ENCODE data around the gene CFAP99.
"Not testable (repeated sequence)": the region's sequence is repeated elsewhere in the genome, so short reads cannot be mapped to it uniquely, and the experiment has no call there.

CFAP99 gene

DNA sequence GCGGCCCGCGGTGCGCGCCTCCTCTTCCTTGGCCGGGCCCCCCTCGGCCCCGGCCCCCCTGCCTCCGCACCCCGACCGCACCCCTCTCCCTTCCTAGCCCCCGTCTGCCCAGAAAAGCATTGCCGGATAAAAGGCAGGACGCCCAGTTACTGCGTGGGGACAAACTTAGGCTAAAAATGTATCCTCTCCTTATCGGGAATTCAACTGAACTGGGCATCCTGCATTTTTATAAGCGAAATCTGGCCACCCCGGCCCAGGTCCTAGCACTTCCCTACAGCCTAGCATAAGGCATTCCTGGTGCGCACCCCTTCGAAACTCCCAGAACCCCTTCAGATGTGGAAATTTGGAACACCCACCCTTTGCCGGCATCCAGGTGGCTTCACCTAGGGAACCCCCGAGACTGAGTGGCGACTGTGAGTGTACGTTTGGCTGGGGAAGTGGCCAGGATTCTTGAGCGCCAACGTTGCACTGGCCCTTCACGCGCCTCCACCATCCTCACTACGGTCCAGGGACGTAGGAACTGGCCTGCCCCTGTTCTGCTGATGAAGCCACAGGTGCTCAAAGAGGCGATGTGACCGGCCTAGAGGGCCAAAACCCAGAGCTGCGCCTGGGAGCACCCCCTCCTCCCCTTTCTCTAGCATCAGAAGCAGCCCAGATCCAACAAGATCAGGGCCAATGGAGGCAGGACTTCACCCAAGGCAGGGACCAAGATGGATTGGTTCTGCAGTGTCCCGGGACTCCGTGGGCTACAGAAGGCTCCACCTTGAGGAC lies 44.4 kb downstream of the CFAP99 start:
- peak overlapping the region; percentile 23 for H3K4me3 ChIP-seq (ENCODE audit: control insufficient read depth, low read depth, low read length)
- no peak for DNase-seq (ENCODE audit: low read depth)
- TF ChIP-seq, protein P1, sequence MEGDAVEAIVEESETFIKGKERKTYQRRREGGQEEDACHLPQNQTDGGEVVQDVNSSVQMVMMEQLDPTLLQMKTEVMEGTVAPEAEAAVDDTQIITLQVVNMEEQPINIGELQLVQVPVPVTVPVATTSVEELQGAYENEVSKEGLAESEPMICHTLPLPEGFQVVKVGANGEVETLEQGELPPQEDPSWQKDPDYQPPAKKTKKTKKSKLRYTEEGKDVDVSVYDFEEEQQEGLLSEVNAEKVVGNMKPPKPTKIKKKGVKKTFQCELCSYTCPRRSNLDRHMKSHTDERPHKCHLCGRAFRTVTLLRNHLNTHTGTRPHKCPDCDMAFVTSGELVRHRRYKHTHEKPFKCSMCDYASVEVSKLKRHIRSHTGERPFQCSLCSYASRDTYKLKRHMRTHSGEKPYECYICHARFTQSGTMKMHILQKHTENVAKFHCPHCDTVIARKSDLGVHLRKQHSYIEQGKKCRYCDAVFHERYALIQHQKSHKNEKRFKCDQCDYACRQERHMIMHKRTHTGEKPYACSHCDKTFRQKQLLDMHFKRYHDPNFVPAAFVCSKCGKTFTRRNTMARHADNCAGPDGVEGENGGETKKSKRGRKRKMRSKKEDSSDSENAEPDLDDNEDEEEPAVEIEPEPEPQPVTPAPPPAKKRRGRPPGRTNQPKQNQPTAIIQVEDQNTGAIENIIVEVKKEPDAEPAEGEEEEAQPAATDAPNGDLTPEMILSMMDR (conservative IDR thresholded peaks at IDR 0.05; ENCODE audit: control insufficient read depth, insufficient read depth, low read depth, low read length), result no peak

DNA sequence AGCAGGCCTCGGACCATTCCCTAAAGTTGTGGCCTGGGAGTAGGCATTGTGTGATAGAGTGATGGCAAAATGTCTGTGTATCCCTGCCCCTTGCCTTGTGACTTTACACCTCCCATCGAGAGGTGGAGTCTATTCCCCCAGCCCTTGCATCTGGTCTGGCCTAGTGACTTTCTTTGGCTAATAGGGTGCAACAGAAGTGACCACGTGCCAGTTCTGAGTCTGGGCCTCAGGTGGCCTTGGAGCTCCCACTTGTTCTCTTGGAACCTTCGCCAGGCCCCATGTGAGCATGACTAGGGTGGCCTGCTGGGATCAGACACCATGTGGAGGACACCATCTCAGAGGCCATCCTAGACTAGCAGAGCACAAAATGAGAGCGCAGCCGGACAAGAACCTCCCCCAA lies 46.3 kb downstream of the CFAP99 start:
- no peak for DNase-seq (ENCODE audit: low read depth)
- H3K4me3 ChIP-seq (ENCODE audit: control insufficient read depth, low read depth, low read length), result no peak overlapping the region
- TF ChIP-seq, protein P1 (conservative IDR thresholded peaks at IDR 0.05; ENCODE audit: control insufficient read depth, insufficient read depth, low read depth, low read length), result no peak

DNA sequence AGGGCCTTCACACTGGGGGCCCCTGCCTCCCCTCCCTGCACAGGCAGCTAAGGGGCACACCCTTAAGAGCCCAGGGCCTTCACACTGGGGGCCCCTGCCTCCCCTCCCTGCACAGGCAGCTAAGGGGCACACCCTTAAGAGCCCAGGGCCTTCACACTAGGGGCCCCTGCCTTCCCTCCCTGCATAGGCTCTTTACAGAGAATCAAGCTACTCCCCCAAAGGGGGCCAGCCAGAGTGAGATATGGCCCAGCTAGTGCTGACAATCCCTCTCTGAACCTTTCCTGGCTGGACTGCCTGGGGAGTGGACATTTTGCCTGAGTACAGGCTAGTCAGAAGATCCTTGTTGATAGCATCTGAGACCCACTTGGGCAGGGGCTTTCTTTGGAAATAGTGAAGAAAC lies 46.8 kb downstream of the CFAP99 start:
- not testable (repeated sequence) for H3K4me3 ChIP-seq (ENCODE audit: control insufficient read depth, low read depth, low read length); DNase-seq (ENCODE audit: low read depth)

DNA sequence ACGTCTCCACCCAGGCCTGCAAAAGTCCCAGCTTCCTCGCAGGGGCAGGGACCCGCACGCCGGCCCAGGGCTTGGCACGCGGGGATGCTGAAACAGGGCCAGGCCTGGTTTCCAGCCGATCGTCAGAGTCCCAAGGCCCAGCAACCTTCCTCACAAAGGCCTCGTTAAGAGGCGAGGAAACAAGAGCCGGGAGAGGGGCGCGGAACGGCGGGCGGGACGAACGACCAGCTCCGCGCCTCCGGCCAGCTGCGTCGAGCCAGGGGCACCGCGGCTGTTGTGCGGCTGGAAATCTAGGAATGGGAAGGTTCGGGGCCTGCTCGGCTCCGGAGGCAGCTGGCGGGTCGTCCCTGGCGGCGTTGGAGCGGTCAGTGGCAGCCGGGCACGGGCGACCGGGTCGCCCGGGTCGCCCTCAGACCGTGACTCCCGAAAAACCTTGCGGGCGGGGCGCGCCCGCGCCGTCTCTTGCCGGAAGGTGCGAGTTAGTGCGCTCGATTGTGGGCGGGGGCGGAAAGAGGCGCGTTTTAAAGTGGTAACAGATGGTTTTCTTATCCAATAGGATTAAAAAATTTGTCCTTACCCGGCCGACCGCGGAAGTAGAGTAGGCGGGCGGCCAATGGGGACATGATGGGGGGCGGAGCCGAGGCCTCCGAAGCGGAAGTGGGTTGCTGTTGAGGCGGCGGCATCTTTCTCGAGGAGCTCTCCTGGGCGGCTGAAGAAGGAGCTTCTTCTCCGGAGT lies 49.9 kb downstream of the CFAP99 start, which contains the start of gene RNF4:
TSS of gene RNF4 (plus strand) at position 651 of the 736 bp plus-strand sequence. CDS start 21,388 bp downstream, outside the sequence.
- TF ChIP-seq, protein P1 (conservative IDR thresholded peaks at IDR 0.05; ENCODE audit: control insufficient read depth, insufficient read depth, low read depth, low read length), result no peak
- H3K4me3 ChIP-seq (ENCODE audit: control insufficient read depth, low read depth, low read length), result peak within 1 kb of the TSS; percentile 85
- peak; percentile 93 for DNase-seq (ENCODE audit: low read depth)

DNA sequence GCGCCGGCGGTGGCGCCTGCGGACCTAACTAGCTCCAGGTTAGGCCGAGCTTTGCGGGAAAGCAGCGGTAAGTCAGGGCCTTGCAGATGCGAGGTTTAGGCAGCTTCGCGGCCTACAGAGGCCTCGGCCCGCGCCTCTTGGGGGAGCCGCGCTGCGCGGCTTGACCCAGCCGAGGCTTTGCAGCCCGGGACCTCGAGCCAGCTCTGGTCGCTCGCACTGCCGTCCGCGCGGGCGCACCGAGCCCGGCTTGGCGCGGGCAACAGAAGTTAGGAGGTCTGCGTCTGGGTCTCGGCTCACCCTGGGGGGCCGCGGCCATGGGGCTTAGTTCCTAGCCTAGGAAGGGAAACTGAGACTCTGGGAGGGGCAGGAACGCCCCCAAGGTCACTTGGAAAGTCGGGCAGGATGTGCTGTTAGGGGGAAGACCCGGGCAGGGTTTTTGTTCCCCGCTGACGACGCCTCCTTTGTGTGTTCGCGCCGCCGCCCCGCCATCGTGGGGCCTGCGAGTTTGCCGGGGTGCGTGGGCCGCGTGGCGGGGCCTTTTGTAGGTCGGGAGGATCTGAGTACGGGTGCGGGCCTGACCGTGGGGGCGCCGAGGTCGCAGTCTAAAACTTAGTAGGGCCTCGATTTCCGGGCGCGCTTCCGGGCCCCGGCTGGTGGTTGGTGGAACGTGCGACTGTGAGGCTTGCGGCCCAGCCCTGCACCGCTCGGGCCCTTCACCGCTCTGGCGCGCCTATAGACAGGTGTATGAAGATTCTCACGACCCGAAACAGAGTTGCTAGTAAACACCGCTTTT lies 50.6 kb downstream of the CFAP99 start:
- peak; percentile 27 for DNase-seq (ENCODE audit: low read depth)
- H3K4me3 ChIP-seq (ENCODE audit: control insufficient read depth, low read depth, low read length), result peak overlapping the region; percentile 85
- TF ChIP-seq, protein P1 (conservative IDR thresholded peaks at IDR 0.05; ENCODE audit: control insufficient read depth, insufficient read depth, low read depth, low read length), result no peak

DNA sequence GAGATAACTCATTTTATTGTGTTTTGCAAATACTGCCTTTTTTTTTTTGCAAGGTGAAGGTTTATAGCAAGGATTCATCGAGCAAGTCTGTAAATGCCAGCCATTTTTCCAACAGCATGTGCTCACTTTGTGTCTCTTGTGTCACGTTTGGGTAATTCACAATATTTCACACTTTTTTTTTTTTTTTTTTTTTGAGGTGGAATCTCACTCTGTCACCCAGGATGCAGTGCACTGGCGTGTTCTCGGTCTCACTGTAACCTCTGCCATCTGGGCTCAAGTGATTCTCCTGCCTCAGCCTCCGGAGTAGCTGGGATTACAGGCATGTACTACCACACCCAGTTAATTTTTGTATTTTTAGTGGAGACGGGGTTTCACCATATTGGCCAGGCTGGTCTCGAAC lies 52.0 kb downstream of the CFAP99 start:
- peak overlapping the region; percentile 85 for H3K4me3 ChIP-seq (ENCODE audit: control insufficient read depth, low read depth, low read length)
- no peak for DNase-seq (ENCODE audit: low read depth)
- TF ChIP-seq, protein P1 (conservative IDR thresholded peaks at IDR 0.05; ENCODE audit: control insufficient read depth, insufficient read depth, low read depth, low read length), result no peak

Measured in fibroblast of mammary gland (primary cell).